Endothelial cell of coronary artery (primary cell): ENCODE results near the gene KRI1. TPM values are rescaled to one million over a fixed set of nuclear protein-coding genes. Genes with fewer than 3 reads are reported as not detected.

ENCODE experiments used
- total RNA-seq: library from RNA; depleted of rRNA; stranded (reverse); fragments of >200 nt; gene quantifications from 2 replicates; pipeline ENCODE4 v1.2.3, GENCODE V29; 2014

The KRI1 gene
- total RNA-seq, result 7.7 and 12.5 TPM in 2 replicates

DNA sequence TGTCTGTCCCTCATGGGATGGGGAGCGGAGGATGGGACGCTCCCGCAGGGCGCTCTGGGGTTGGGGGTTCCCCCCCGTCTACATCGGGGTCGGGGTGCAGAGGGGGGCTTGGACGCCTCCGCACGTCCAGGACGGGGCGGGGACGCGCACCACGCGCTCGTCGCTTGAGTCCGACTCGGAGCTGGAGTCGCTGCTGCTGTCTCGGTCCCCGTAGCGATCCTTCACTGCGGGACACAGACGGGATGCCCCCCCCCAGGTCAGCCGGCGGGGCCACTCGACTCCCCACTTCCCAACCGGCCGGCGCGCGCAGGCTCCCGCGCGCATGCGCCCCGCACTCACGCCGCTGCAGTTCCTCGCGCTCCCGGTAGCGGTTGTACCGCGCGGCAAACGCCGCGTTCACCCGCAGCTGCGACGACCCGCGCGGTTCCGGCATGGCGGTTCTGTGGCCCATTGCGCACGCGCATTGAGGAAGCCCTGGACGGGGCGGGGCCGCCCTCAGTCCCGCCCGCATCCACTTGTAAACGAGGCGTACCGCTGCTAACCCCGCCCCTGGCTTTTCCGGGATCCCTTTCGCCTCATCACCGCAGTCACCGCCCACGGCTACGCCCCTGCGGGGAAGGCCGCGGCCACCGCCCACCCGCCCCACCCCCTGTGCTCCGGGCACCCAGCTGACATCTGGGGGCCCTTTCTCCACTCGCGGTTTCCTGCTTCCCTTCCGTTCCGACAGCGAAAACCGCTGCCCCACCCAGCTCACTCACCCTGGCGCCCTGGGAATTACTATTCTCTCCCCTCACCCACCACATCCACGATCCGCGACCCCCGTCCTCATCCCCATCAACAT lies at the start of gene KRI1:
KRI1 (minus strand) TSS at position 444 of the 841 bp plus-strand sequence; CDS start at position 433, 11 bp downstream.

DNA sequence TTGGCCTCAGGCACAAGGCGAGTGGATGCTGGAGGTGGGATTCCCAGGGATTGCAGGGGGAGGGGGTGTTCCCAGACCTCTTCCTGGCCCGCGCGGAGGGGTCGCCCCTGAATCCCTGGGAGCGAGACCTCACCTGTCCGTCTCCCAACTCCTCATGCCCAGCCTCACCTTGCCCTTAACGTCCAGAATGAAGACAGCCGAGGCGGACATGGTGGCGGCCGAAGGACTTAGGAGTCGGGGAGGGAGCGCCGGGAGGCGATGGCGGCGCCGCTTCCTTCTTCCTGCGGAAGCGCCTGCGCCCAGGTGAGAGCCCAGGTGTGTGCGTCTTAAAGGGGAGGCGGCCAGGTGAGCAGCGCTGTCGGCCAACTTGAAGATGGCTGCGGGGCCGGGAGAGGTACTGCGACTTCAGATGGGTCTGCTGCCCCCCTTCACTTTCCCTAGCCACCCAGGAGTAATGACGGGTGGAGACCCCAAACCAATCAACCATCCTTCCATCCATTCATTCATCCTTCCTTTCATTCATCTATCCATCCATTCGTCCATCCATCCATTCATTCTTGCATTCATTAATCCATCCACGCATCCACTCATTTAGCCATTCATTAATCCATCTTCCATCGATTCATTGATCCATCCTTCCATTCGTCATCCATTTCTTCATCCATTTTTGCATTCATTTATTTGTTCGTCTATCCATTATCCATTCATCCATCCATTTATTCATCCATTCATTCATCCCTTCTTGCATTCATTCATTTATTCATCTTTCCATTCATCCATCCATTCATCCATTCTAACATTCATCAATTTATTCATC lies 21.4 kb upstream of the KRI1 start, which contains the start of gene AP1M2:
AP1M2 (minus strand) TSS at position 291 of the 817 bp plus-strand sequence; CDS start at position 210, 81 bp downstream.

DNA sequence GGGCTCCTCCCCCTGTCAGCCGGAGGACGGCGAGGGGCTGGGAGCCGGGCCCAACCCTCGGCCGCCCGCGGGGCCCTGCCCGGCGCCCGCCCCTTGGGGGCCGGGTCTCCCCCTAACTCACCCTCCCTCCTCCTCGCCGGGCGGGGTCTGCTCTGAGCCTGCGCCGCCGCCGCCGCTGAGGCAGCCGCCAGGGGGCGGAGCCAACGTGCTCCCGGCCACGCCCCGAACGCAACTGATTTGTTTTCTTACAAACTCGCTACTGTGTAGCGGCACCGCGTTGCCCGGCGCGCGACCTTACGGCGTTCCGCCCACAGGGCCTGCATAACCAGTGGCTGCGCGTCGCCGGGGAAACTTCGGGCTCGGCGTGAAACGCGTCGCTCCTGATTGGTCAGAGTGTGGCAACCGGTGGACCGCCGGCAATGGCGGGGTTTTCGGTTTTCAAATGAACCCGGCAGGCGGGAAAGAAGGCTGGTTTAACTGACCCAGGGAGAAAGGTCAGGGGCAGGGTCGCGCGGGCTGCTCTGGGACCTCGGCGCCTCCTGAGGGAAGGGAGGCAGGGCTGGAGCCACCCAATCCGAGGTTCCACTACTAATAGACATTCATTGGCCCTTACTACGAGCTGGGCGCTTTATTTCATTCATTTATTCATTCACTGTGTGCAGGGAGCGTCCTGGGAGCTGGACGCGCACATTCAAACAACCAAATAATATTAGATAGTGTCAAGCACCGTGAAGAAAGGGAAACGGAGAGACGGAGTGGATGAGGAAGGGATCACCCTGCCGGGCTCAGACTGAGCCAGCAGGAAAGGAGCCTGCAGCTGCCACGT lies 3.2 kb upstream of the KRI1 start, which contains the start of gene CDKN2D:
CDKN2D (minus strand) TSS at position 154 of the 826 bp plus-strand sequence. CDS start 326 bp downstream, outside the sequence.

DNA sequence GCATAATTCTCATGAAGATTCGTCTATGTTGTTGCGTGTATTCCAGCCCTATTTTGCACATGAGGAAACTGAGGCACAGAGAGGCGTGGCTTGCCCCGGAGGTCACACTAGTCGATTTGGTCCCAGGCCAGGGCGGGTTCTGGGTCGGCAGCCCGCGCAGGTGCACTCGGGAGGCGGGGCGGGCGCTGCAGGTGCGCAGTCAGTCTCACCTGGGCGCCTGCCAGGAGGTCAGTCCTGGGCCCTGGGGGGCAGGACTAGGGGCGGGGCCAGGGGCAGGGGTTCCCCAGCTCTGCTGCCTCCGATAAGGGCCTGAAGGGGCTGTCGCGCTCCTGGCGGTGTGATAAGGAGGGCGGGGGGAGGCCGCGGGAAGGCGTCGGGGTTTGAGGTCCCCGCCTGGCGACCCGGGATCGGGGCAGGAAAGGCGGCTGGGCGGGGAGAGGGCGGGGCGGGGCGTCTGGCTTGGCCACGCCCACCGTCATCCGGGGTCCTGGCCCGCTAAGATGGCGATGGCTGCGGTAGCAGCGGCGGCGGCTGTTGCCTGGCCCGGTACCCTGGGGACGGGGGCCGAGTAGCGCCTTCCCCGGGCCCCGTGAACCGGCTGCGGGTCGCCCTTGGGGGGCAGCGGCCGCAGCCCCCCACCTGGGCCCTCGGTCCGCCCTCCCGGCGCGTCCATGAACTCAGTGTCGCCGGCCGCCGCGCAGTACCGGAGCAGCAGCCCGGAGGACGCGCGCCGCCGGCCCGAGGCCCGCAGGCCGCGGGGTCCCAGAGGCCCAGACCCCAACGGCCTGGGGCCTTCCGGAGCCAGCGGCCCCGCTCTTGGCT lies 22.2 kb downstream of the KRI1 start, which contains the start of gene ATG4D:
ATG4D (plus strand) TSS at position 485 of the 822 bp plus-strand sequence; CDS start at position 672, 187 bp downstream.

DNA sequence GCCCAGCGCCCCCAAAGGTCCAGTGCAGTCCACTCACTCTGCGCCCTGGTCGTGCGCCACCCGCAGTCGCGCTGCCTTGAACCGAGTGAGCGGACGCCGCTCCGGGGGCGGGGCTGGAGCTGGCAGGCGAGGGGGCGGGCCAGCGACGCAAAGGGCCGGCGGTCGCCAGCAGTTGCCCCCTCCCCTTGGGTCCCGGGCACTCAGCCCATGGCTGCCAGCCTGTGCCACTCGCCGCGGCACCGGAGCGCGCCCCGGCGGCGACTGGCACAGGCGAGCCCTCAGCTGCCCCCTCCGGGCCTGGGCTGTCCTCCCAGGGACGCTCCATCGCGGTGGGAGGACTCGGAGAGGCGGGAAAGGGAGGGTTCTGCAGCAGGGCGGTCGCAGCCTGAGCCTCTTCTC lies 48.5 kb downstream of the KRI1 start, which contains the start of gene S1PR5:
S1PR5 (minus strand) TSS at position 87 of the 399 bp plus-strand sequence. CDS start 2,436 bp downstream, outside the sequence.

Other genes with a start within 250 kb of the KRI1 start
- gene FDX2, start 250.0 kb downstream of the KRI1 start, total RNA-seq, result 16.9 and 17.2 TPM in 2 replicates
- gene RAVER1, start 232.5 kb downstream of the KRI1 start, total RNA-seq, result 9.0 and 11.7 TPM in 2 replicates
- gene ICAM3, start 226.4 kb downstream of the KRI1 start, total RNA-seq, result 13.5 and 17.4 TPM in 2 replicates
- gene TYK2, start 185.4 kb downstream of the KRI1 start, total RNA-seq, result 89.1 and 109 TPM in 2 replicates
- gene CDC37, start 162.5 kb downstream of the KRI1 start, total RNA-seq, result 355 and 421 TPM in 2 replicates
- 1.6 and 5.0 TPM in 2 replicates for gene PDE4A, start 145.5 kb downstream of the KRI1 start, total RNA-seq
- gene KEAP1, start 62.7 kb downstream of the KRI1 start, total RNA-seq, result 86.8 and 103 TPM in 2 replicates
- 1.6 TPM in 1 of 2 replicates, not detected in the other for gene S1PR5, start 48.6 kb downstream of the KRI1 start, total RNA-seq
- 11.3 and 14.5 TPM in 2 replicates for gene ATG4D, start 22.1 kb downstream of the KRI1 start, total RNA-seq
- gene CDKN2D, start 3.0 kb upstream of the KRI1 start, total RNA-seq, result 4.8 and 7.5 TPM in 2 replicates
- gene AP1M2, start 21.3 kb upstream of the KRI1 start, total RNA-seq, result 0.09 TPM in 1 of 2 replicates, not detected in the other
- gene SLC44A2, start 59.5 kb upstream of the KRI1 start, total RNA-seq, result 26.1 and 40.2 TPM in 2 replicates
- 116 and 121 TPM in 2 replicates for gene ILF3, start 88.3 kb upstream of the KRI1 start, total RNA-seq
- gene QTRT1, start 135.4 kb upstream of the KRI1 start, total RNA-seq, result 36.3 and 40.8 TPM in 2 replicates
- 106 and 132 TPM in 2 replicates for gene DNM2, start 152.1 kb upstream of the KRI1 start, total RNA-seq